ENCODE data around the gene POLR2F.
A peak's percentile ranks its signal among the peaks of the same experiment; 100 is the strongest.

POLR2F gene

GRCh38 chr22:37959231-37959825 lies 5.8 kb downstream of the POLR2F start:
- peaks cover 67% of the 10 kb centered on the region for H3K36me3 ChIP-seq (ENCODE audit: control insufficient read depth, insufficient read depth, low read length)
- H3K4me3 ChIP-seq (ENCODE audit: low read depth, low read length) = no peak overlapping the region
- no peaks in the 10 kb centered on the region for H3K27me3 ChIP-seq (ENCODE audit: control insufficient read depth, insufficient read depth, low read length)
- H3K27ac ChIP-seq (ENCODE audit: low read depth, low read length) = no peak overlapping the region
- H3K9me3 ChIP-seq (ENCODE audit: control insufficient read depth, insufficient read depth, low read depth, low read length) = no peaks in the 10 kb centered on the region
- H3K4me1 ChIP-seq (ENCODE audit: control insufficient read depth, insufficient read depth, low read length) = no peaks in the 10 kb centered on the region
- H3K9ac ChIP-seq (ENCODE audit: low read length) = no peak overlapping the region

GRCh38 chr22:37961062-37961461 lies 7.6 kb downstream of the POLR2F start:
- Histone ChIP-seq H3K27ac (ENCODE audit: low read depth, low read length) (no peak overlapping the region), H3K9ac (ENCODE audit: low read length) (no peak overlapping the region), H3K9me3 (ENCODE audit: control insufficient read depth, insufficient read depth, low read depth, low read length) (no peaks in the 10 kb centered on the region), H3K36me3 (ENCODE audit: control insufficient read depth, insufficient read depth, low read length) (peaks cover 71% of the 10 kb centered on the region), H3K4me1 (ENCODE audit: control insufficient read depth, insufficient read depth, low read length) (no peaks in the 10 kb centered on the region), H3K27me3 (ENCODE audit: control insufficient read depth, insufficient read depth, low read length) (no peaks in the 10 kb centered on the region), H3K4me3 (ENCODE audit: low read depth, low read length) (no peak overlapping the region)

- Histone ChIP-seq H3K36me3 (ENCODE audit: control insufficient read depth, insufficient read depth, low read length) (peaks cover 54% of the 10 kb centered on the region), H3K4me1 (ENCODE audit: control insufficient read depth, insufficient read depth, low read length) (peaks cover 3% of the 10 kb centered on the region), H3K27me3 (ENCODE audit: control insufficient read depth, insufficient read depth, low read length) (no peaks in the 10 kb centered on the region), H3K9ac (ENCODE audit: low read length) (no peak overlapping the region), H3K4me3 (ENCODE audit: low read depth, low read length) (no peak overlapping the region), H3K9me3 (ENCODE audit: control insufficient read depth, insufficient read depth, low read depth, low read length) (no peaks in the 10 kb centered on the region), H3K27ac (ENCODE audit: low read depth, low read length) (no peak overlapping the region)
Measured at GRCh38 chr22:37965940-37966664, 12.6 kb downstream of the POLR2F start.

GRCh38 chr22:37967147-37967546 lies 13.6 kb downstream of the POLR2F start:
- H3K4me3 ChIP-seq (ENCODE audit: low read depth, low read length) = no peak overlapping the region
- H3K9ac ChIP-seq (ENCODE audit: low read length) = no peak overlapping the region
- peaks cover 44% of the 10 kb centered on the region for H3K36me3 ChIP-seq (ENCODE audit: control insufficient read depth, insufficient read depth, low read length)
- H3K27me3 ChIP-seq (ENCODE audit: control insufficient read depth, insufficient read depth, low read length) = no peaks in the 10 kb centered on the region
- no peak overlapping the region for H3K27ac ChIP-seq (ENCODE audit: low read depth, low read length)
- H3K4me1 ChIP-seq (ENCODE audit: control insufficient read depth, insufficient read depth, low read length) = peaks cover 11% of the 10 kb centered on the region
- no peaks in the 10 kb centered on the region for H3K9me3 ChIP-seq (ENCODE audit: control insufficient read depth, insufficient read depth, low read depth, low read length)

- Histone ChIP-seq H3K27ac (ENCODE audit: low read depth, low read length) (no peak overlapping the region), H3K9me3 (ENCODE audit: control insufficient read depth, insufficient read depth, low read depth, low read length) (no peaks in the 10 kb centered on the region), H3K4me3 (ENCODE audit: low read depth, low read length) (no peak overlapping the region), H3K27me3 (ENCODE audit: control insufficient read depth, insufficient read depth, low read length) (no peaks in the 10 kb centered on the region), H3K4me1 (ENCODE audit: control insufficient read depth, insufficient read depth, low read length) (peaks cover 18% of the 10 kb centered on the region), H3K9ac (ENCODE audit: low read length) (no peak overlapping the region), H3K36me3 (ENCODE audit: control insufficient read depth, insufficient read depth, low read length) (peaks cover 40% of the 10 kb centered on the region)
Measured at GRCh38 chr22:37967637-37968451, 14.3 kb downstream of the POLR2F start.

- Histone ChIP-seq H3K4me3 (ENCODE audit: low read depth, low read length) (no peak overlapping the region), H3K36me3 (ENCODE audit: control insufficient read depth, insufficient read depth, low read length) (peaks cover 34% of the 10 kb centered on the region), H3K9me3 (ENCODE audit: control insufficient read depth, insufficient read depth, low read depth, low read length) (no peaks in the 10 kb centered on the region), H3K9ac (ENCODE audit: low read length) (no peak overlapping the region), H3K27me3 (ENCODE audit: control insufficient read depth, insufficient read depth, low read length) (no peaks in the 10 kb centered on the region), H3K4me1 (ENCODE audit: control insufficient read depth, insufficient read depth, low read length) (peaks cover 18% of the 10 kb centered on the region), H3K27ac (ENCODE audit: low read depth, low read length) (no peak overlapping the region)
Measured at GRCh38 chr22:37968452-37969251, 15.2 kb downstream of the POLR2F start.

GRCh38 chr22:37970864-37971263 lies 17.4 kb downstream of the POLR2F start:
- Histone ChIP-seq H3K9me3 (ENCODE audit: control insufficient read depth, insufficient read depth, low read depth, low read length) (no peaks in the 10 kb centered on the region), H3K9ac (ENCODE audit: low read length) (no peak overlapping the region), H3K27ac (ENCODE audit: low read depth, low read length) (no peak overlapping the region), H3K27me3 (ENCODE audit: control insufficient read depth, insufficient read depth, low read length) (no peaks in the 10 kb centered on the region), H3K4me1 (ENCODE audit: control insufficient read depth, insufficient read depth, low read length) (peaks cover 18% of the 10 kb centered on the region), H3K4me3 (ENCODE audit: low read depth, low read length) (no peak overlapping the region), H3K36me3 (ENCODE audit: control insufficient read depth, insufficient read depth, low read length) (peaks cover 36% of the 10 kb centered on the region)

GRCh38 chr22:37971475-37972434 lies 18.3 kb downstream of the POLR2F start:
- H3K36me3 ChIP-seq (ENCODE audit: control insufficient read depth, insufficient read depth, low read length) = peaks cover 28% of the 10 kb centered on the region
- peak overlapping the region; percentile 28 for H3K4me3 ChIP-seq (ENCODE audit: low read depth, low read length)
- peaks cover 18% of the 10 kb centered on the region for H3K4me1 ChIP-seq (ENCODE audit: control insufficient read depth, insufficient read depth, low read length)

GRCh38 chr22:37972527-37972926 lies 19.0 kb downstream of the POLR2F start:
- Histone ChIP-seq H3K27ac (ENCODE audit: low read depth, low read length) (no peak overlapping the region), H3K36me3 (ENCODE audit: control insufficient read depth, insufficient read depth, low read length) (peaks cover 21% of the 10 kb centered on the region), H3K9ac (ENCODE audit: low read length) (no peak overlapping the region), H3K27me3 (ENCODE audit: control insufficient read depth, insufficient read depth, low read length) (no peaks in the 10 kb centered on the region), H3K4me3 (ENCODE audit: low read depth, low read length) (no peak overlapping the region), H3K4me1 (ENCODE audit: control insufficient read depth, insufficient read depth, low read length) (peaks cover 18% of the 10 kb centered on the region), H3K9me3 (ENCODE audit: control insufficient read depth, insufficient read depth, low read depth, low read length) (no peaks in the 10 kb centered on the region)

More at GRCh38 chr22:37971475-37972434, 18.3 kb downstream of the POLR2F start:
- no peak overlapping the region for H3K27ac ChIP-seq (ENCODE audit: low read depth, low read length)
- no peaks in the 10 kb centered on the region for H3K9me3 ChIP-seq (ENCODE audit: control insufficient read depth, insufficient read depth, low read depth, low read length)
- H3K27me3 ChIP-seq (ENCODE audit: control insufficient read depth, insufficient read depth, low read length) = no peaks in the 10 kb centered on the region
- H3K9ac ChIP-seq (ENCODE audit: low read length) = no peak overlapping the region
